GM21515 (cell line): ENCODE results near the gene TST.

Experiments used
- ATAC-seq: cut with Tn5 transposase; IDR thresholded peaks from one replicate; pipeline ENCODE4 v1.9.1; 2021; ENCODE audit not compliant: unreplicated experiment

The TST gene

GRCh38 chr22:37019309-37020191 lies at the start of gene TST, which contains the start of gene MPST:
Gene TST, minus strand, starts transcription at chr22:37019447. Its CDS starts 715 bp downstream, at chr22:37018732.
Gene MPST, plus strand, starts transcription at chr22:37019742. Its CDS starts 95 bp downstream, at chr22:37019837.
- ATAC-seq, result peak; percentile 66

DNA sequence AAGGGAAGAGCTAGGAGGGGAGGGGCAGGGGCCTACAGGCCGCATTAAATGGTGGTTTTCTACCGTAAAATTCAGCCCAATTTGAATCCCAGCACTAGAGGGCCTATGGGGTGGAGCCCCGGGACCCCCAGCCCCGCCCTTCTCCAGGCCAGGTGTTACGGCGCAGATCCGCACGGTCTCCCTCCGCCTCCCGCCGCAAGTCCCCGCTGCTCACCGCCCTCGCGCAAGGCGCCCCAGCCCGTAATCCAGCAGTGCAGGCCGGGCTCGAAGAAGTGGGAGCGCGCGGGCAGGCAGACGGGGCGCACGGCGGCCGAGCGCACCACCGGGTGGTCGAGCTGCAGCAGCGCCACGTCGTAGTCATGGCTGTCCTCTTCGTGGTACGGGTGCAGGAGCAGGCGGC lies 49.6 kb upstream of the TST start:
- no peak for ATAC-seq

- no peak for ATAC-seq
These were observed 48.2 kb upstream of the TST start for GRCh38 chr22:37067428-37067827.

- ATAC-seq, result no peak
These were observed 46.7 kb upstream of the TST start for GRCh38 chr22:37065961-37066360.

DNA sequence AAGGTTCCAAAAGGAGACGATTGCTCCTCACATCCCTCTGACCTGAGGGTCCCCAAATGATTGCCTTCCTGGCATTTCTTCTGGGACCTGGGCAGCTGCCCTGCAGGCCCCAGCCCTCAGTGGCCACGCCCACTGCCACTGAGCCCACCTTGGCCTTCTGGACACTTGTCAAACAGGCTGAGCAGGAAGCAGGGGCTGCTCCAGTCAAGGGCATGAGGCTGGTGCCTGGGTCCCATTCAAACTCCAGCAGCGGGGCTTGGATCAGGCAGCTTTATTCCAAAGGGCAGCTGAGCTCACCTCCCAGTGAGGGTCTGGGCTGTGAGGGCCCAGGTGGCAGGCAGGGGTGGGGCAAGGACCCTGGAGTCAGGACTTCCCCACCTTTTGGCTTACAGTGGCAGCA lies 45.9 kb upstream of the TST start:
- no peak for ATAC-seq

DNA sequence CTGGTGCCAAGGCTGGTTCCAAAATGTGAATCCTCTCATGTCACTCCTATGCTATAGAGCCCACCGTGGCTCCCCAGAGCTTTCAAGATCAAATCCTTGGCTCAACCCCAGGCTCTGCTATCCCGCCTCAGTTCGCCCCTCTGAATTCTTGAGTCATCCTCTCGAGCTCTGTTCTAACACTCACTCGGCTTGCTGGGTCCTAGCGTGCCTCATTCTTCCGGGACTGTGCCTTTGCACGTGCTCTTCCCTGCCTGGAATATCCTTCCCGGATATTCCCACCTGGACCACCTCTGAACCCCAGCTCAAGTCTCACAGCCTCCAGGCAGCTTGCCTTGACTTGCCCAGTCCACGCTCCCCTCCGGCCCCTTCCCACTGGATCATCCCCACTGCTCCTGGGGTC lies 45.3 kb upstream of the TST start:
- no peak for ATAC-seq

GRCh38 chr22:37063431-37064420 lies 44.5 kb upstream of the TST start:
- ATAC-seq, result no peak

DNA sequence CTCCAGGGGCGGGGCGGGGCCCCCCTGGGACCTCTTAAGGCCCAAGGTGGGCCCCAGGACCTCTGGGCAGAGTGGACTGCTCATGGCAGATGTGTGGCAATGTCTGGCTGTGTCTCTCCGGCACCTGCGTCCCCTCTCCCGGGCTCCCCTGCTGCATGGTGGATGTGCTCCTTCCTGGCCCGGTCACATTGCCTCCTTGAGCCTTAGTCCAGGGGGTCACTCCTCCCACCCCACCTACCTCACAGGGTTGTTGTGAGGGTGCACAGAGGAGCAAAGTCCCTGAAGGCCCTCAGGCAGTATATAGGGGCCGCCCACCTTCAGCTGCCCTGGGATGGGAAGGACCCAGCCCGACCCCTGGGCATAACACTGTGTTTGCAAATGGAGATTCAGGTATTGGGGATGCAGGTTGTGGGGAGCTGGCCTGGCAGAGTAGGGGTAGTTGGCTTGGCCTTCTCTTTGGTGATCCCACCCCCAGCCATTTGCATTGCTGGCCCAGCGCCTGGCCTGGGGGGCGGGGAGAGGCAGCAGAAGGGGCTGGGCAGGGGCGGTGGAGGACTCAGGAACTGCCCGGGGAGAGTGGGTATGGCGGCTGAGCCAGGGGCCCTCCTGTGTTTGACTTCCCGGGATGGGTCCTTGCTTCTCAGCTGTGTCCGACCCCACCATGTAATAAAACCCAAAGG lies 43.6 kb upstream of the TST start:
- no peak for ATAC-seq

DNA sequence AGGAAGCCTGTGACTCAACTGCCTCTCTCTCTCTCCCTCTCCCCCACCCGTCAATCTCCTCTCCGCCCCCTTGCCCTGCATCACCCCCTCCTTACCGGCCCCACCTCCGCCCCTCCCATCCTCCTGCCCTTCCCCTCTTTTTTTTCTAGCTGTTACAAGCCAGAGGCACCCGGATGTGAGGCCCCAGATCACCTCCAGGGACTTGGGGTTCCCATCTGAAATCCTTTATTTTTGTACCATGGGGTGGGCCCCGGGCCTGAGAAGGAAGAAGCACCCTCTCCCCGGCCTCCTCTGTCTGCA lies 43.1 kb upstream of the TST start:
- no peak for ATAC-seq

GRCh38 chr22:37061611-37062375 lies 42.5 kb upstream of the TST start:
- ATAC-seq, result no peak

GRCh38 chr22:37060801-37061610 lies 41.8 kb upstream of the TST start:
- no peak for ATAC-seq

DNA sequence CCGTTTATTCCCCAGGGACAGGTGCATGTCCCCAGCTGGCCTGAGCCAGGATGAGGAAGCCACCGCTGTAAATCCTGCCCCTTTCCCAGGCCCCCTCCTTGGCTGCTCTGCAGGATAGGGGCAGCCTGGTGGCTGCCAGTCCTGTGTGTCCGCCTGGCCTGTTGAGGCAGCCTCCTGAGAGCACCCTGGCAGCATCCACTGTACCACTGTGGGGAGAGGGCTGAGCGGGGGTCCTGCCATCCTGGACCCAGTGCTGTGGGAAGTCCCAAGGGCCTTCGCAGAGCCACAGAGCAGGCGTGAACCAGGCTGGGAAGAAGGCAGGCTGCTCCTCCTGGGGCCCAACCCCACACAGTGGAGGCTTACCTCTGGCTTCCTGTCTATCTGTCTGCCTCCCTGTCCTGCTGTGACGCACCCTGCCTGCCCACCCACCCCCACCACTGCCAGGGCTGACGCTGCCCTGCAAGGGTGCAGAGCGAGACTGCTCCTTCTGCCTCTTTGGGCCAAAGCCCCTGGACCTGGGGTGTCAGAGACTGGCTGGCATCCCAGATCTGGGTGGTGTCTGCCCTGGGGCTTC lies 40.7 kb upstream of the TST start:
- ATAC-seq, result no peak

GRCh38 chr22:37058917-37059701 lies 39.9 kb upstream of the TST start:
- no peak for ATAC-seq

DNA sequence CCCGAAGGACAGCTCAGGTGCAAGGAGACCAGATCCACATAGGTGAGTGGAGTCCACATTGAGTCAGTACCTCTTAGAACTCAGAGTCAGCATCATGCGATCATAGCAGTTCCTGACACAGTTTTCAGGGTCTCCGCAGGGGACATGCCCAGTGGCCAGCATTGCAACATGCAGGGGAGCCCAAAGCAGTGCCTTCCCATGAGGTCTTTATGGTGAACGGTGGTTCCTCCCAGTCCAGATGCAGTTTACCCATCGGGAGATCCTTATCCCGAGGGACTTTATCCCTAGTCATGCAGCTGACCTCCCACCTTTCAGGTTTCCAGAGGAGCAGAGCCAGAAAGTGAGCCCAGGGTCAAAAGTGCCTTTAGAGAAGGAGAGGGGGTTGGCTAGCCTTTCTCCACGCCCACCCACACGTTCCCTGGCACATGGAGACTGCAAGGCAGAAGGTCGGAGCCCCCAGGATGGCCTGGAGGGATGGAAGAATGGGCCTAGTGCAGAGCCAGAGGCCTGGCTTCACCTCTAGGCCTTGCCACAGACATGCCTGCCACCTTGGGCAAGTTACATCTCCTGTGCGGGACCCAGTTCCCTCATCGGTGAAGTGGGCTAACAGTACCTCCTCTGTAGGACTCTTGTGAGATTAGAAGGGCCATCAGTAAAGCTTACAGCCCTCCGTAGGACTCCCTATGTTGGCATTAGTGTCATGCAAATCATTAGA lies 38.7 kb upstream of the TST start:
- no peak for ATAC-seq

- no peak for ATAC-seq
These were observed 38.0 kb upstream of the TST start for GRCh38 chr22:37057226-37057625.

- no peak for ATAC-seq
These were observed 37.0 kb upstream of the TST start for GRCh38 chr22:37056246-37056645.

- no peak for ATAC-seq
These were observed 35.5 kb upstream of the TST start for GRCh38 chr22:37054600-37055365.
